ENCODE results near the gene HDAC5.

The HDAC5 gene

GRCh38 chr17:44113868-44114840 lies 9.3 kb downstream of the HDAC5 start:
- no peak for DNase-seq (ENCODE audit: low read depth)
- TF ChIP-seq CTCF (IDR thresholded peaks at IDR 0.05; ENCODE audit: insufficient read depth, low read depth, low read length, missing control alignments): no peak
- no peak overlapping the region for H3K4me3 ChIP-seq (ENCODE audit: low read length)

- no peak for DNase-seq (ENCODE audit: low read depth)
- no peak for TF ChIP-seq CTCF (IDR thresholded peaks at IDR 0.05; ENCODE audit: insufficient read depth, low read depth, low read length, missing control alignments)
- H3K4me3 ChIP-seq (ENCODE audit: low read length): no peak overlapping the region
These were observed 10.1 kb downstream of the HDAC5 start for GRCh38 chr17:44113382-44113781.

GRCh38 chr17:44112284-44113280 lies 10.9 kb downstream of the HDAC5 start:
- TF ChIP-seq CTCF (IDR thresholded peaks at IDR 0.05; ENCODE audit: insufficient read depth, low read depth, low read length, missing control alignments): no peak

GRCh38 chr17:44111777-44112176 lies 11.7 kb downstream of the HDAC5 start:
- H3K4me3 ChIP-seq (ENCODE audit: low read length): no peak overlapping the region
- no peak for DNase-seq (ENCODE audit: low read depth)
- no peak for TF ChIP-seq CTCF (IDR thresholded peaks at IDR 0.05; ENCODE audit: insufficient read depth, low read depth, low read length, missing control alignments)

More at GRCh38 chr17:44112284-44113280, 10.9 kb downstream of the HDAC5 start:
- no peak overlapping the region for H3K4me3 ChIP-seq (ENCODE audit: low read length)
- peak; percentile 45 for DNase-seq (ENCODE audit: low read depth)

GRCh38 chr17:44110823-44111633 lies 12.4 kb downstream of the HDAC5 start:
- peak; percentile 72 for DNase-seq (ENCODE audit: low read depth)
- peak; percentile 7 for TF ChIP-seq CTCF (IDR thresholded peaks at IDR 0.05; ENCODE audit: insufficient read depth, low read depth, low read length, missing control alignments)
- H3K4me3 ChIP-seq (ENCODE audit: low read length): peak overlapping the region; percentile 29

Measured in epithelial cell of esophagus (primary cell).